GM23338 (cell line): ENCODE results near the gene CD244. TPM values are rescaled to one million over a fixed set of nuclear protein-coding genes. Genes with fewer than 3 reads are reported as not detected.

Experiments
- ATAC-seq: fragments of 200-7000 bp; cut with Tn5 transposase; 3 replicates; pipeline ENCODE4 v1.9.1; 2020
- DNase-seq: peaks from one replicate; pipeline ENCODE4 v3.0.0-alpha.2; 2015; ENCODE audit warnings: low spot score
- H2AFZ ChIP-seq: fragments of 200-600 bp; sonication (generic); 2 replicates; pipeline ENCODE4 v1.8.0; 2016; ENCODE audit warnings: antibody characterized with exemption, mild to moderate bottlenecking, moderate library complexity
- H3F3A ChIP-seq: fragments of 200-600 bp; sonication (generic); replicated peaks from 2 replicates; pipeline ENCODE4 v1.8.0; 2017; ENCODE audit warnings: antibody characterized with exemption, mixed run types, low read depth
- H3K27ac ChIP-seq: fragments of 200-600 bp; sonication (generic); 2 replicates; pipeline ENCODE4 v1.6.1; 2016; ENCODE audit warnings: low read depth
- H3K27me3 ChIP-seq: fragments of 200-600 bp; sonication (generic); 2 replicates; pipeline ENCODE4 v1.8.0; 2016; ENCODE audit warnings: mild to moderate bottlenecking, mixed run types, moderate library complexity; ENCODE audit not compliant: insufficient read depth
- H3K36me3 ChIP-seq: fragments of 200-600 bp; sonication (generic); 2 replicates; pipeline ENCODE4 v1.8.0; 2016; ENCODE audit warnings: mild to moderate bottlenecking; ENCODE audit not compliant: insufficient read depth
- H3K4me1 ChIP-seq: fragments of 200-600 bp; sonication (generic); 2 replicates; pipeline ENCODE4 v1.8.0; 2016; ENCODE audit warnings: mild to moderate bottlenecking, moderate library complexity; ENCODE audit not compliant: insufficient read depth
- H3K4me2 ChIP-seq: fragments of 200-600 bp; sonication (generic); 2 replicates; pipeline ENCODE4 v1.7.1; 2017; ENCODE audit warnings: mixed run types
- H3K4me3 ChIP-seq: fragments of 200-600 bp; sonication (generic); 2 replicates; pipeline ENCODE4 v1.6.1; 2016; ENCODE audit warnings: mixed run types
- H3K79me2 ChIP-seq: fragments of 200-600 bp; sonication (generic); replicated peaks from 2 replicates; pipeline ENCODE4 v1.8.0; 2017; ENCODE audit warnings: mild to moderate bottlenecking; ENCODE audit not compliant: insufficient read depth
- H3K9me2 ChIP-seq: fragments of 200-600 bp; sonication (generic); 2 replicates; pipeline ENCODE4 v1.8.0; 2017; ENCODE audit not compliant: insufficient read depth
- H4K20me1 ChIP-seq: fragments of 200-600 bp; sonication (generic); replicated peaks from 2 replicates; pipeline ENCODE4 v1.8.0; 2017; ENCODE audit warnings: mild to moderate bottlenecking; ENCODE audit not compliant: insufficient read depth
- H3K27ac Mint-ChIP-seq: 2 replicates; pipeline ENCODE4 v1.8.0; 2020; ENCODE audit warnings: inconsistent platforms, mild to moderate bottlenecking, moderate library complexity, mixed read lengths
- H3K27me3 Mint-ChIP-seq: 3 replicates; pipeline ENCODE4 v1.8.0; 2022; ENCODE audit warnings: low read depth, mild to moderate bottlenecking, moderate library complexity, mixed read lengths, inconsistent platforms; ENCODE audit not compliant: insufficient read depth, poor library complexity
- H3K36me3 Mint-ChIP-seq: 3 replicates; pipeline ENCODE4 v1.8.0; 2021; ENCODE audit warnings: low read depth, mild to moderate bottlenecking, inconsistent platforms, moderate library complexity, mixed read lengths
- H3K4me1 Mint-ChIP-seq: 3 replicates; pipeline ENCODE4 v1.8.0; 2020; ENCODE audit warnings: mild to moderate bottlenecking, inconsistent platforms, mixed read lengths
- H3K4me3 Mint-ChIP-seq: 3 replicates; pipeline ENCODE4 v1.8.0; 2021; ENCODE audit warnings: moderate library complexity, mild to moderate bottlenecking, inconsistent platforms, mixed read lengths
- H3K9me3 Mint-ChIP-seq: 3 replicates; pipeline ENCODE4 v1.8.0; 2020; ENCODE audit warnings: moderate library complexity, mild to moderate bottlenecking, inconsistent platforms, mixed read lengths
- CREB1 ChIP-seq: fragments of 250-450 bp; sonication (Bioruptor Pico); IDR thresholded peaks from 2 replicates; pipeline ENCODE4 v1.5.0; 2020; ENCODE audit warnings: low read depth, mild to moderate bottlenecking, moderate library complexity
- EZH2 ChIP-seq: fragments of 200-600 bp; sonication (generic); IDR thresholded peaks from one replicate; pipeline ENCODE4 v1.8.0; 2017; ENCODE audit warnings: antibody characterized with exemption, mild to moderate bottlenecking, low read depth; ENCODE audit not compliant: unreplicated experiment
- EZH2phosphoT487 ChIP-seq: fragments of 200-600 bp; sonication (generic); IDR thresholded peaks from one replicate; pipeline ENCODE4 v1.8.1; 2018; ENCODE audit warnings: antibody characterized with exemption; ENCODE audit not compliant: unreplicated experiment
- JUNB ChIP-seq: IDR thresholded peaks from one replicate; pipeline ENCODE4 v1.6.1; 2016; ENCODE audit warnings: antibody characterized with exemption; ENCODE audit not compliant: unreplicated experiment
- NANOG ChIP-seq: IDR thresholded peaks from 2 replicates; pipeline ENCODE4 v1.6.1; 2016; ENCODE audit warnings: antibody characterized with exemption, borderline replicate concordance
- ZNF331 ChIP-seq: fragments of 250-450 bp; sonication (Bioruptor Pico); IDR thresholded peaks from 2 replicates; pipeline ENCODE4 v1.5.0; 2020; ENCODE audit warnings: low read depth, mild to moderate bottlenecking, moderate library complexity
- polyA plus RNA-seq: library from polyadenylated mRNA; unstranded; fragments of >200 nt; fragmentation: Nextera tagmentation; extraction: Ambion mirVana; gene quantifications from 2 replicates; pipeline ENCODE4 v1.2.1, GENCODE V29; 2016
- total RNA-seq: library from RNA; depleted of rRNA; stranded (reverse); fragments of >200 nt; shearing (Covaris generic); gene quantifications from 2 replicates; pipeline ENCODE4 v1.2.3, GENCODE V29; 2014
- TF ChIP-seq, protein P1 (sequence below): fragments of 250-450 bp; sonication (Bioruptor Pico); IDR thresholded peaks from 2 replicates; pipeline ENCODE4 v1.5.0; 2020; ENCODE audit warnings: mild to moderate bottlenecking, moderate library complexity
- TF ChIP-seq, protein P2 (sequence below), 2 experiments: fragments of 200-600 bp in 1 of 2; sonication (generic) in 1 of 2; conservative IDR thresholded peaks; 2 replicates each; pipeline versions ENCODE4 v1.5.1 to v1.6.1; 2016 to 2017; ENCODE audit warnings: antibody characterized with exemption in 2 of 2, low read depth in 2 of 2, mild to moderate bottlenecking in 2 of 2, moderate library complexity in 1 of 2

The CD244 gene
- total and polyA plus RNA-seq, 2 experiments from 2014 or later, result not detected

DNA sequence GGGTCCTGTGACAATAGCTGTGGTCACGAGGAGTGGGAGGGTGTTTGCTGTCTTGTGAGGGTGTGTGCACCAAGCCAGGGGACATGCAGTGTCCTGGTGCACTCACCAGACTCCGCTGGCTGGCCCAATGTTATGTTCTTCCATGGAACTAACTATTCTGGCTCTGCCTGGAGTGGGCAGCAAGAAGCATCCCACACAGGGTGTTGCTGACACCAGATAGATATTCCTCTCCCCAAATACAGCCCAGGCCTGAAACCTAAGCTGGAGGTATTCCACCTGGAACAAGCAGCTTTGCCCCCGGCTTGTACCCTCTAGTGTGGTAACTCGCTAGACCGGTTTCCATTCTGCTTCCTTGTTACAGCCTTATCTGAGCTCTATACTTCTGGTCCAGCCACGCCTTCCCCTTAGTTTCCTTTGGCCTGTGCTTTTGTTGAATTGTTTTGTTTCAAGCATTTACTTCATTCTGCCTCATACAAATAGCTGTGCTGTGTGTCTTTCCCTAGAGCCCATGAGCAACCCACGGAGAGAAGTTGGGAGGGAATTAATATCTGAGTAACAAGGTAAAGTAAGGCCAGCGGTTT lies 81.4 kb downstream of the CD244 start (continued):
- TF ChIP-seq, protein P1, sequence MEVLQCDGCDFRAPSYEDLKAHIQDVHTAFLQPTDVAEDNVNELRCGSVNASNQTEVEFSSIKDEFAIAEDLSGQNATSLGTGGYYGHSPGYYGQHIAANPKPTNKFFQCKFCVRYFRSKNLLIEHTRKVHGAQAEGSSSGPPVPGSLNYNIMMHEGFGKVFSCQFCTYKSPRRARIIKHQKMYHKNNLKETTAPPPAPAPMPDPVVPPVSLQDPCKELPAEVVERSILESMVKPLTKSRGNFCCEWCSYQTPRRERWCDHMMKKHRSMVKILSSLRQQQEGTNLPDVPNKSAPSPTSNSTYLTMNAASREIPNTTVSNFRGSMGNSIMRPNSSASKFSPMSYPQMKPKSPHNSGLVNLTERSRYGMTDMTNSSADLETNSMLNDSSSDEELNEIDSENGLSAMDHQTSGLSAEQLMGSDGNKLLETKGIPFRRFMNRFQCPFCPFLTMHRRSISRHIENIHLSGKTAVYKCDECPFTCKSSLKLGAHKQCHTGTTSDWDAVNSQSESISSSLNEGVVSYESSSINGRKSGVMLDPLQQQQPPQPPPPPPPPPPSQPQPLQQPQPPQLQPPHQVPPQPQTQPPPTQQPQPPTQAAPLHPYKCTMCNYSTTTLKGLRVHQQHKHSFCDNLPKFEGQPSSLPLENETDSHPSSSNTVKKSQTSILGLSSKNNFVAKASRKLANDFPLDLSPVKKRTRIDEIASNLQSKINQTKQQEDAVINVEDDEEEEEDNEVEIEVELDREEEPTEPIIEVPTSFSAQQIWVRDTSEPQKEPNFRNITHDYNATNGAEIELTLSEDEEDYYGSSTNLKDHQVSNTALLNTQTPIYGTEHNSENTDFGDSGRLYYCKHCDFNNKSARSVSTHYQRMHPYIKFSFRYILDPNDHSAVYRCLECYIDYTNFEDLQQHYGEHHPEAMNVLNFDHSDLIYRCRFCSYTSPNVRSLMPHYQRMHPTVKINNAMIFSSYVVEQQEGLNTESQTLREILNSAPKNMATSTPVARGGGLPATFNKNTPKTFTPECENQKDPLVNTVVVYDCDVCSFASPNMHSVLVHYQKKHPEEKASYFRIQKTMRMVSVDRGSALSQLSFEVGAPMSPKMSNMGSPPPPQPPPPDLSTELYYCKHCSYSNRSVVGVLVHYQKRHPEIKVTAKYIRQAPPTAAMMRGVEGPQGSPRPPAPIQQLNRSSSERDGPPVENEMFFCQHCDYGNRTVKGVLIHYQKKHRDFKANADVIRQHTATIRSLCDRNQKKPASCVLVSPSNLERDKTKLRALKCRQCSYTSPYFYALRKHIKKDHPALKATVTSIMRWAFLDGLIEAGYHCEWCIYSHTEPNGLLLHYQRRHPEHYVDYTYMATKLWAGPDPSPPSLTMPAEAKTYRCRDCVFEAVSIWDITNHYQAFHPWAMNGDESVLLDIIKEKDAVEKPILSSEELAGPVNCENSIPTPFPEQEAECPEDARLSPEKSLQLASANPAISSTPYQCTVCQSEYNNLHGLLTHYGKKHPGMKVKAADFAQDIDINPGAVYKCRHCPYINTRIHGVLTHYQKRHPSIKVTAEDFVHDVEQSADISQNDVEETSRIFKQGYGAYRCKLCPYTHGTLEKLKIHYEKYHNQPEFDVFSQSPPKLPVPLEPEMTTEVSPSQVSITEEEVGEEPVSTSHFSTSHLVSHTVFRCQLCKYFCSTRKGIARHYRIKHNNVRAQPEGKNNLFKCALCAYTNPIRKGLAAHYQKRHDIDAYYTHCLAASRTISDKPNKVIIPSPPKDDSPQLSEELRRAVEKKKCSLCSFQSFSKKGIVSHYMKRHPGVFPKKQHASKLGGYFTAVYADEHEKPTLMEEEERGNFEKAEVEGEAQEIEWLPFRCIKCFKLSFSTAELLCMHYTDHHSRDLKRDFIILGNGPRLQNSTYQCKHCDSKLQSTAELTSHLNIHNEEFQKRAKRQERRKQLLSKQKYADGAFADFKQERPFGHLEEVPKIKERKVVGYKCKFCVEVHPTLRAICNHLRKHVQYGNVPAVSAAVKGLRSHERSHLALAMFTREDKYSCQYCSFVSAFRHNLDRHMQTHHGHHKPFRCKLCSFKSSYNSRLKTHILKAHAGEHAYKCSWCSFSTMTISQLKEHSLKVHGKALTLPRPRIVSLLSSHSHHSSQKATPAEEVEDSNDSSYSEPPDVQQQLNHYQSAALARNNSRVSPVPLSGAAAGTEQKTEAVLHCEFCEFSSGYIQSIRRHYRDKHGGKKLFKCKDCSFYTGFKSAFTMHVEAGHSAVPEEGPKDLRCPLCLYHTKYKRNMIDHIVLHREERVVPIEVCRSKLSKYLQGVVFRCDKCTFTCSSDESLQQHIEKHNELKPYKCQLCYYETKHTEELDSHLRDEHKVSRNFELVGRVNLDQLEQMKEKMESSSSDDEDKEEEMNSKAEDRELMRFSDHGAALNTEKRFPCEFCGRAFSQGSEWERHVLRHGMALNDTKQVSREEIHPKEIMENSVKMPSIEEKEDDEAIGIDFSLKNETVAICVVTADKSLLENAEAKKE, result no peak
- no peak for TF ChIP-seq JUNB

DNA sequence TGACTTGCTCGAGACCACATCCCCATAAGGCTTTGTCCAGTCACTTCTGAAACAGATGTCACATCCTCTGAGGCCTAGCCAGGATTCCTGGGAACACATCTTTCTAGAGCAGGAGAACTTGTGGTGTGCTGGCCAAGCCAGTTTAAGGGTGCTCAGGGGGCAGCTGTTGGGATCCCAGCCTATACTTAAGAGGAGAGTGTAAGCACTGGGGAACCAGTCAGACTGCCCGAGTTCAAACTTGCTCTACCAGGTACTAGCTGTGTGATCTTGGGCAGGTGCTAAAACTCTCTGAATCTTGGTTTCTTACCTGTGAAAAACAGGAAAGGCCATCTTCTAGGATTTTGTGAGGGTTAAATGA lies 82.3 kb downstream of the CD244 start:
- H3K4me2 ChIP-seq, result no peak overlapping the region
- no peak overlapping the region for H3K27ac ChIP-seq
- Mint-ChIP-seq H3K9me3 (peaks cover 23% of the 10 kb centered on the region), H3K4me3 (no peak overlapping the region), H3K36me3 (peaks cover 7% of the 10 kb centered on the region; the same call in 2 of the 3 replicates), H3K27me3 (peaks cover 7% of the 10 kb centered on the region), H3K4me1 (no peaks in the 10 kb centered on the region), H3K27ac (no peak overlapping the region)
- H3K4me3 ChIP-seq, result no peak overlapping the region
- ATAC-seq (no peak), DNase-seq (no peak)
- H3K4me1 ChIP-seq, result 0 out of 2 replicates have a peak, but pooled peaks cover 3% of the 10 kb centered on the region
- H3F3A ChIP-seq, result no peaks in the 10 kb centered on the region
- H4K20me1 ChIP-seq, result no peaks in the 10 kb centered on the region
- no peaks in the 10 kb centered on the region for H3K79me2 ChIP-seq
- H3K27me3 ChIP-seq, result no peaks in the 10 kb centered on the region
- H3K36me3 ChIP-seq, result peaks cover 3% of the 10 kb centered on the region; the same call in 1 of the 2 replicates
- H2AFZ ChIP-seq, result no peak overlapping the region
- TF ChIP-seq CREB1 (CRISPR knock-in tag) (no peak), EZH2phosphoT487 (no peak), NANOG (no peak), ZNF331 (CRISPR knock-in tag) (no peak), EZH2 (no peak)
- TF ChIP-seq, protein P2, sequence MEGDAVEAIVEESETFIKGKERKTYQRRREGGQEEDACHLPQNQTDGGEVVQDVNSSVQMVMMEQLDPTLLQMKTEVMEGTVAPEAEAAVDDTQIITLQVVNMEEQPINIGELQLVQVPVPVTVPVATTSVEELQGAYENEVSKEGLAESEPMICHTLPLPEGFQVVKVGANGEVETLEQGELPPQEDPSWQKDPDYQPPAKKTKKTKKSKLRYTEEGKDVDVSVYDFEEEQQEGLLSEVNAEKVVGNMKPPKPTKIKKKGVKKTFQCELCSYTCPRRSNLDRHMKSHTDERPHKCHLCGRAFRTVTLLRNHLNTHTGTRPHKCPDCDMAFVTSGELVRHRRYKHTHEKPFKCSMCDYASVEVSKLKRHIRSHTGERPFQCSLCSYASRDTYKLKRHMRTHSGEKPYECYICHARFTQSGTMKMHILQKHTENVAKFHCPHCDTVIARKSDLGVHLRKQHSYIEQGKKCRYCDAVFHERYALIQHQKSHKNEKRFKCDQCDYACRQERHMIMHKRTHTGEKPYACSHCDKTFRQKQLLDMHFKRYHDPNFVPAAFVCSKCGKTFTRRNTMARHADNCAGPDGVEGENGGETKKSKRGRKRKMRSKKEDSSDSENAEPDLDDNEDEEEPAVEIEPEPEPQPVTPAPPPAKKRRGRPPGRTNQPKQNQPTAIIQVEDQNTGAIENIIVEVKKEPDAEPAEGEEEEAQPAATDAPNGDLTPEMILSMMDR (conservative IDR thresholded peaks at IDR 0.05; ENCODE audit: low read depth in 2 of 2), result no peak
- TF ChIP-seq, protein P1, result no peak
- peaks cover 2% of the 10 kb centered on the region; the same call in 1 of the 2 replicates for H3K9me2 ChIP-seq
